Mucosa of descending colon (tissue), 3 donors: ENCODE results near the gene MAML3. TPM values are rescaled to one million over a fixed set of nuclear protein-coding genes. Genes with fewer than 3 reads are reported as not detected.

Source experiments
- ATAC-seq: fragments of 200-7000 bp; cut with Tn5 transposase; one replicate; pipeline ENCODE4 v1.9.1; 2020; ENCODE audit warnings: mild to moderate bottlenecking, moderate library complexity
- DNase-seq, 3 donors: peaks; one replicate each; pipeline ENCODE4 v3.0.0-alpha.2; 2020
- H3K36me3 ChIP-seq: fragments of 200-600 bp; one replicate; pipeline ENCODE4 v1.8.0; 2021; ENCODE audit warnings: low read depth, mild to moderate bottlenecking
- H3K4me1 ChIP-seq: fragments of 200-600 bp; one replicate; pipeline ENCODE4 v1.8.0; 2021; ENCODE audit warnings: low read depth, mild to moderate bottlenecking
- H3K4me3 ChIP-seq: fragments of 200-600 bp; one replicate; pipeline ENCODE4 v1.8.0; 2021; ENCODE audit warnings: mild to moderate bottlenecking
- H3K9me3 ChIP-seq: fragments of 200-600 bp; one replicate; pipeline ENCODE4 v1.8.0; 2021; ENCODE audit warnings: mild to moderate bottlenecking
- CTCF ChIP-seq: fragments of 200-600 bp; IDR thresholded peaks from one replicate; pipeline ENCODE4 v1.8.0; 2022; ENCODE audit warnings: antibody characterized with exemption, mild to moderate bottlenecking
- intact Hi-C, 2 donors: fragments of 100-400 bp; cut with DNase I in 1 of 2; cut with micrococcal nuclease in 1 of 2; formaldehyde crosslinking; loops; one replicate each; pipeline versions ENCODE4 v1.11.0 to v1.11.1; 2022; cut with DNase I, micrococcal nuclease
- total RNA-seq, 3 donors: library from RNA; stranded (reverse); fragmentation: NEBNext Ultra II Directional in 2 of 3; extraction: Animal tissue kit (Norgen Biotek cat#: 25700) in 2 of 3; gene quantifications; one replicate each; pipeline versions ENCODE4 v1.2.1 to v1.2.4, GENCODE V29; 2021 to 2023
- donor health status: DM: no; HTN: no; CAD: no; lungs with moderate emphysema.
- donor health status: DM: no; HTN: no; CAD: no.
- donor health status: DM: no; HTN: yes; CAD: no.

Gene MAML3
- total RNA-seq, 3 donors from 2014 or later: 10.4 to 23.5 (median 14.8) TPM

GRCh38 chr4:140020457-140021361, 133.3 kb downstream of the MAML3 start:
- Histone ChIP-seq H3K4me1 (peaks cover 29% of the 10 kb centered on the region), H3K36me3 (no peaks in the 10 kb centered on the region), H3K4me3 (no peak overlapping the region), H3K9me3 (no peaks in the 10 kb centered on the region)
- intact Hi-C loops: no loop called here
- no peak for DNase-seq
- no peak for TF ChIP-seq CTCF
- no peak for ATAC-seq

GRCh38 chr4:140019619-140020347, 134.2 kb downstream of the MAML3 start:
- no peak for TF ChIP-seq CTCF
- no peaks in the 10 kb centered on the region for H3K36me3 ChIP-seq
- DNase-seq (peak in 1 of 3 donors; percentile 36), ATAC-seq (peak; percentile 97)
- no peak overlapping the region for H3K4me3 ChIP-seq
- intact Hi-C loops: loop anchor here in 1 of 2 donors (10.0 kb wide), 1 partner anchor 135 kb away; the partner anchor contains the start of gene MAML3
- H3K9me3 ChIP-seq: peaks cover 2% of the 10 kb centered on the region
- peaks cover 29% of the 10 kb centered on the region for H3K4me1 ChIP-seq

- Histone ChIP-seq H3K4me1 (peaks cover 29% of the 10 kb centered on the region), H3K9me3 (peaks cover 2% of the 10 kb centered on the region), H3K4me3 (no peak overlapping the region), H3K36me3 (no peaks in the 10 kb centered on the region)
- DNase-seq (no peak), ATAC-seq (peak; percentile 58)
- intact Hi-C loops: loop anchor here in 1 of 2 donors (10.0 kb wide), 1 partner anchor 136 kb away; the partner anchor contains the start of gene MAML3
- TF ChIP-seq CTCF: no peak
Measured at GRCh38 chr4:140018931-140019618, 134.9 kb downstream of the MAML3 start.

- no peak for DNase-seq
- Histone ChIP-seq H3K4me3 (no peak overlapping the region), H3K9me3 (peaks cover 2% of the 10 kb centered on the region), H3K4me1 (peaks cover 5% of the 10 kb centered on the region), H3K36me3 (no peaks in the 10 kb centered on the region)
- TF ChIP-seq CTCF: no peak
- intact Hi-C loops: loop anchor here in 1 of 2 donors (5.0 to 10.0 kb wide), 2 partner anchors 141 to 238 kb away; partner anchors contain the start of gene MAML3
- ATAC-seq: no peak
Measured at GRCh38 chr4:140014284-140014683, 139.7 kb downstream of the MAML3 start.
